CD8-positive, alpha-beta memory T cell (primary cell): ENCODE results near the gene TMTC1. TPM values are rescaled to one million over a fixed set of nuclear protein-coding genes. Genes with fewer than 3 reads are reported as not detected.
"Not testable (repeated sequence)": the region's sequence is repeated elsewhere in the genome, so short reads cannot be mapped to it uniquely, and the experiment has no call there.

Source experiments
- CTCF ChIA-PET: fragments of 350-600 bp; sonication (Branson Sonifier 250); formaldehyde crosslinking; loops from one replicate; lab custom pipeline; 2021; ENCODE audit warnings: antibody characterized with exemption; lab: Charles Lee
- POLR2A ChIA-PET: fragments of 350-600 bp; sonication (Branson Sonifier 250); formaldehyde crosslinking; loops from one replicate; lab custom pipeline; 2021; ENCODE audit warnings: antibody characterized with exemption; lab: Charles Lee
- DNase-seq, 5 donors: peaks; one replicate each; pipeline versions ENCODE4 v3.0.0 to v3.0.0-alpha.2; 2020 to 2022; ENCODE audit warnings: mixed read lengths in 1 of 5
- H3K27ac ChIP-seq: one replicate; pipeline ENCODE4 v1.7.0; 2013; ENCODE audit warnings: low read depth, mild to moderate bottlenecking, low read length, moderate library complexity
- H3K27me3 ChIP-seq: 2 replicates; pipeline ENCODE4 v1.7.0; 2013; ENCODE audit warnings: low read length, mild to moderate bottlenecking; ENCODE audit not compliant: insufficient read depth, poor library complexity, severe bottlenecking
- H3K36me3 ChIP-seq: 2 replicates; pipeline ENCODE4 v1.7.0; 2013; ENCODE audit warnings: mild to moderate bottlenecking, low read length, moderate library complexity; ENCODE audit not compliant: insufficient read depth
- H3K4me1 ChIP-seq: 2 replicates; pipeline ENCODE4 v1.7.0; 2013; ENCODE audit warnings: mild to moderate bottlenecking, low read length, moderate library complexity; ENCODE audit not compliant: insufficient read depth
- H3K4me3 ChIP-seq: 2 replicates; pipeline ENCODE4 v1.7.0; 2013; ENCODE audit warnings: mild to moderate bottlenecking, low read length
- H3K9me3 ChIP-seq: 2 replicates; pipeline ENCODE4 v1.7.0; 2013; ENCODE audit warnings: mild to moderate bottlenecking, low read length
- H3K27ac Mint-ChIP-seq, 8 donors: one replicate each; pipeline ENCODE4 v1.8.0; 2020 to 2021; ENCODE audit warnings: mixed read lengths in 8 of 8, mild to moderate bottlenecking in 6 of 8, inconsistent platforms in 3 of 8, moderate library complexity in 3 of 8
- H3K27me3 Mint-ChIP-seq, 2 donors: one replicate each; pipeline ENCODE4 v1.8.0; 2020 to 2021; ENCODE audit warnings: mixed read lengths in 2 of 2, mild to moderate bottlenecking in 1 of 2, moderate library complexity in 1 of 2
- H3K36me3 Mint-ChIP-seq, 3 donors: one replicate each; pipeline ENCODE4 v1.8.0; 2020 to 2021; ENCODE audit warnings: mixed read lengths in 3 of 3, inconsistent platforms in 1 of 3, mild to moderate bottlenecking in 1 of 3
- H3K4me1 Mint-ChIP-seq, 3 donors: one replicate each; pipeline ENCODE4 v1.8.0; 2020 to 2021; ENCODE audit warnings: mixed read lengths in 3 of 3, inconsistent platforms in 1 of 3, mild to moderate bottlenecking in 1 of 3
- H3K4me3 Mint-ChIP-seq, 7 donors: one replicate each; pipeline ENCODE4 v1.8.0; 2020 to 2021; ENCODE audit warnings: mixed read lengths in 7 of 7, mild to moderate bottlenecking in 6 of 7, moderate library complexity in 4 of 7, inconsistent platforms in 2 of 7
- H3K9me3 Mint-ChIP-seq, 5 donors: one replicate each; pipeline ENCODE4 v1.8.0; 2020 to 2022; ENCODE audit warnings: mixed read lengths in 5 of 5, mild to moderate bottlenecking in 3 of 5, moderate library complexity in 2 of 5, inconsistent platforms in 1 of 5
- polyA plus RNA-seq: library from polyadenylated mRNA; unstranded; fragments of 300-500 nt; fragmentation: Illumina TruSeq; gene quantifications from one replicate; pipeline ENCODE4 v1.2.3, GENCODE V29; 2021
- total RNA-seq, 2 experiments: library from RNA; stranded (reverse); gene quantifications; one replicate each; pipeline ENCODE4 v1.2.3, GENCODE V29; 2021

TMTC1 gene
- total and polyA plus RNA-seq, 3 experiments from 2014 or later = not detected

DNA sequence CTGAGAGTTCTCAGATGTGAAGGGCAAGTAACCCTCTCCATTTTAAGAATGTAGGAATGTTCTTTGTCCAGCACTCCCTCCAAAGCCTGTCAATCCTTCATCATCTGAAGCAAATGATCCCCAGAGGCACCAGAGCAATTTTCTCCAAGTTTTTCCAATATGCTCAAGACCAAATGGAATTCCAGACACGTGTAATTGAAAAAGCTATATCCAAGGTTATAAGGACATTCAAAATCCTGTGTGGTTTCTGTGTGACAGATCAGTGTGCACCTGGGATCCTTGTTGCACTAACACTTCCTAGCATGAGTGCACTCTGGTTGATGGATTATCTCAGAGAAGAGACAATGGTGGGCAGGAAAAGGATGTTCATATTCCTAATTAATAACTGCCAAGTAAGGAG lies 220.7 kb downstream of the TMTC1 start:
- Histone ChIP-seq H3K27me3 (peaks cover 5% of the 10 kb centered on the region), H3K36me3 (no peaks in the 10 kb centered on the region), H3K4me3 (no peak overlapping the region), H3K9me3 (no peaks in the 10 kb centered on the region), H3K4me1 (no peaks in the 10 kb centered on the region), H3K27ac (no peak overlapping the region)
- Mint-ChIP-seq H3K27ac (no peak overlapping the region), H3K4me1 (peaks cover 4 to 8% (median 5%) of the 10 kb centered on the region in 3 donors), H3K36me3 (no peaks in the 10 kb centered on the region), H3K27me3 (peaks cover 11 to 36% of the 10 kb centered on the region in 2 donors), H3K4me3 (no peak overlapping the region), H3K9me3 (peaks cover 0 to 2% (median 0%) of the 10 kb centered on the region in 5 donors)
- no peak for DNase-seq
- POLR2A ChIA-PET = no interaction called here
- CTCF ChIA-PET = interaction anchor here (1.2 kb wide), 1 partner anchor 1244 kb away, joined by 3 read pairs; no protein-coding TSS in a partner anchor

DNA sequence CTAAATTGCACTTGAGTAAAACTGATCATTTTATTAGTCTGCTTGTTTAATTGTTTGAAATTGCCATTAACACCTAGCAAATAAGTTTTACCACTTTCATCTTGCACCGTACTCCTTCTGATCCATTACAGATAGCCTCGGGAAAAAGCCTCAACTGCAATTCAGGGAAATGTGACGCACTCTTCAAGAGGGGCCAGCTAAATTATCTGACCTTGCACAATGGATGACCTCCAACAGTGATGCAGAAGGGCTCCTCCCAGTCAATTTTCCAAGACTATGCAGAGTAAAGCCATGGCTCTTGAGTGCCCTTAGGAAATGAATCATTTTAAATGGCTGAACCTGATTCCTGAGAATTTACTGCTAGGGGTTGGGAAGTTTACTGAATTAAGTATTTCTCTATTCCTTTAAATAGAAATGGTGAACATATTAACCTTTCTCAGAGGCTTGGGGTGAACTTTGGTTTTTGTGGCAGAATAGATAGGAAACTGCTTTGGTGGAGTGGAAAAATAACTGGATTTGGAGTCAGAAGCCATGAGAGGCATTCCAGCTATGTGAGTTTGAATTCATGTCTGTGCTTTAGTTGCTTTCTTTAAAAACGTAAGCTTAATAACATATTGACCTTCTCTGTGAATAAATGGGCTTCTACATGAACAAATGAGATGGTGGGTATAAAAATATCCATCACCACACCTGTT lies 221.5 kb downstream of the TMTC1 start:
- DNase-seq = no peak
- H3K9me3 Mint-ChIP-seq = peaks cover 0 to 2% (median 0%) of the 10 kb centered on the region in 5 donors
- no peaks in the 10 kb centered on the region for H3K36me3 ChIP-seq
- peaks cover 5% of the 10 kb centered on the region for H3K27me3 ChIP-seq
- H3K4me1 ChIP-seq = no peaks in the 10 kb centered on the region
- no peaks in the 10 kb centered on the region for H3K36me3 Mint-ChIP-seq
- CTCF ChIA-PET = interaction anchor here (1.2 kb wide), 1 partner anchor 1245 kb away, joined by 3 read pairs; no protein-coding TSS in a partner anchor
- POLR2A ChIA-PET = no interaction called here
- peaks cover 4 to 8% (median 5%) of the 10 kb centered on the region in 3 donors for H3K4me1 Mint-ChIP-seq
- H3K27ac ChIP-seq = no peak overlapping the region
- H3K9me3 ChIP-seq = no peaks in the 10 kb centered on the region
- peaks cover 14 to 41% of the 10 kb centered on the region in 2 donors for H3K27me3 Mint-ChIP-seq
- no peak overlapping the region for H3K27ac Mint-ChIP-seq
- H3K4me3 Mint-ChIP-seq = no peak overlapping the region
- H3K4me3 ChIP-seq = no peak overlapping the region

DNA sequence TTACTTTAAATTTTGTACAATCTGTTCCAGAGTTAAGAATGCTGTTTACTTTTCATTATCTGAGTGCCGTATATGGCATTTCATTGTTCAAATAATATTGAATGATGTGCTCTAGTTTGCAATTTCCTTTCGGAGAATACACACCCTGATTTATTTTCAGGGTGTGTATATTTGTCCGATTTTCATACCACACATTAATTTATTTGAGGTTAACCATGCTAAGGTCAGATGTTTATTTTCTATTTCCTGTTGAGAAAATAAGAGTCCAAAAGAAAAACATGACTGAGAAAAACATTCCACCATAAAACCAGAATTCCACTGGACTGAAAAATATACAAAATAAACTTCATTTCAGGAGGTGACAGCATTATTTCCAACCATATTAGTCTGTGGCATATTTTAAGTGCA lies 222.1 kb downstream of the TMTC1 start:
- Mint-ChIP-seq H3K27ac (no peak overlapping the region), H3K27me3 (peaks cover 14 to 46% of the 10 kb centered on the region in 2 donors), H3K9me3 (peaks cover 0 to under 1% (median 0%) of the 10 kb centered on the region in 5 donors), H3K4me3 (no peak overlapping the region), H3K36me3 (no peaks in the 10 kb centered on the region), H3K4me1 (peaks cover 4 to 8% (median 5%) of the 10 kb centered on the region in 3 donors)
- H3K9me3 ChIP-seq = no peaks in the 10 kb centered on the region
- no peak overlapping the region for H3K4me3 ChIP-seq
- peaks cover 5% of the 10 kb centered on the region for H3K27me3 ChIP-seq
- ChIA-PET POLR2A (no interaction called here), CTCF (interaction anchor here (1.2 kb wide), 1 partner anchor 1246 kb away, joined by 3 read pairs; no protein-coding TSS in a partner anchor)
- no peaks in the 10 kb centered on the region for H3K36me3 ChIP-seq
- DNase-seq = no peak
- no peak overlapping the region for H3K27ac ChIP-seq
- H3K4me1 ChIP-seq = no peaks in the 10 kb centered on the region

DNA sequence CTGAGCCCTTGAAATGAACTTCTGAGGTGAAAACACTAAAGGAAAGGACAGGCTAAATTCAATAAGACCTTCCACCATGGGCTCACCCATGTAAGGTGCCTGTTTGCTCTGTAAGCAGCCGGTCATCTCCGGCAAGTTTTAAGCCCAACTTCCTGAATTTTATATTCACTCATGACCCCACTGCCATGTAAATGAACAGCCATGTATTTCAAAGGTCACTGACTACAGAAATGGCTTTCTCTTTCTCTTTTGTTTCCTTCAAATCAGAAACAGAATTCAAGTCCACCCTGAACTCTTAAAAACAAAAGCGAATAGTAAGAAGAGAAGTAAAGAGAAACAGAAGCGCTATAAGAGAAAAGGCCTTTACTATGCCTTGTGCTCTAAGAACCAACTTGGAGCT lies 224.5 kb downstream of the TMTC1 start:
- peaks cover 8 to 46% of the 10 kb centered on the region in 2 donors for H3K27me3 Mint-ChIP-seq
- H3K4me1 Mint-ChIP-seq = peaks cover 4 to 7% (median 5%) of the 10 kb centered on the region in 3 donors
- H3K27ac Mint-ChIP-seq = peak overlapping the region in 1 of 8 donors; percentile 23
- CTCF ChIA-PET = no interaction called here
- peaks cover 0 to 3% (median 0%) of the 10 kb centered on the region in 5 donors for H3K9me3 Mint-ChIP-seq
- no peaks in the 10 kb centered on the region for H3K9me3 ChIP-seq
- H3K36me3 ChIP-seq = no peaks in the 10 kb centered on the region
- no peak for DNase-seq
- H3K36me3 Mint-ChIP-seq = no peaks in the 10 kb centered on the region
- no peak overlapping the region for H3K4me3 Mint-ChIP-seq
- no peak overlapping the region for H3K4me3 ChIP-seq
- H3K4me1 ChIP-seq = no peaks in the 10 kb centered on the region
- POLR2A ChIA-PET = no interaction called here
- no peak overlapping the region for H3K27ac ChIP-seq
- peaks cover 5% of the 10 kb centered on the region for H3K27me3 ChIP-seq

DNA sequence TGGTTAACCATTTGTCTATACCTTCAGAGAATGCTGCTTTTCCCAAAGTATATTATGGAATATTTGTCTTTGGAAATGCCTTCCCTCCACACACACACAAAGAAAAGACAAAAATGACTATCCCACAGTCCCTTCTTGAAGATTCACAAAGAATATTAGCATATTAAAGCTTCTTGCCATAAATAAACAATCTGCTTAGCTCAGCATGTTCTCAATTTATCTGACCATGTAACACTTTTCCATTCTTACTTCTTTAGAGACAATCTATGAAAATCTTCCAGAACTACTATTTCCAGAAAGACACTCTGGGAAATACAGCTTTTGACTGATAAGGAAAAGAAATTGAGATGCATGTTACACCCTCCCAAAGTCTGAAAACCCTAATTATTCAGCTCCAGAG lies 227.4 kb downstream of the TMTC1 start:
- Histone ChIP-seq H3K36me3 (no peaks in the 10 kb centered on the region), H3K9me3 (no peaks in the 10 kb centered on the region), H3K27ac (no peak overlapping the region), H3K4me1 (no peaks in the 10 kb centered on the region), H3K27me3 (no peaks in the 10 kb centered on the region), H3K4me3 (no peak overlapping the region)
- H3K27me3 Mint-ChIP-seq = peaks cover 5 to 23% of the 10 kb centered on the region in 2 donors
- no peak overlapping the region for H3K27ac Mint-ChIP-seq
- no peak overlapping the region for H3K4me3 Mint-ChIP-seq
- H3K36me3 Mint-ChIP-seq = no peaks in the 10 kb centered on the region
- CTCF ChIA-PET = no interaction called here
- H3K4me1 Mint-ChIP-seq = no peaks in the 10 kb centered on the region
- peaks cover 0 to 3% (median 0%) of the 10 kb centered on the region in 5 donors for H3K9me3 Mint-ChIP-seq
- POLR2A ChIA-PET = no interaction called here
- no peak for DNase-seq

DNA sequence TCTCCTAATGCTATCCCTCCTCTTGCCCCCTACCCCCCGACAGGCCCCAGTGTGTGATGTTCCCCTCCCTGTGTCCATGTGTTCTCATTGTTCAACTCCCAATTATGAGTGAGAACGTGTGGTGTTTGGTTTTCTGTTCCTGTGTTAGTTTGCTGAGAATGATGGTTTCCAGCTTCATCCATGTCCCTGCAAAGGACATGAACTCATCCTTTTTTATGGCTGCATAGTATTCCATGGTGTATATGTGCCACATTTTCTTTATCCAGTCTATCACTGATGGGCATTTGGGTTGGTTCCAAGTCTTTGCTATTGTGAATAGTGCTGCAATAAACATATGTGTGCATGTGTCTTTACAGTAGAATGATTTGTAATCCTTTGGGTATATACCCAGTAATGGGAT lies 228.3 kb downstream of the TMTC1 start:
- H3K4me3 ChIP-seq, CTCF ChIA-PET, H3K36me3 Mint-ChIP-seq, H3K27me3 ChIP-seq, H3K9me3 ChIP-seq, H3K27ac ChIP-seq, POLR2A ChIA-PET, DNase-seq, H3K4me1 ChIP-seq, H3K9me3 Mint-ChIP-seq, H3K4me1 Mint-ChIP-seq, H3K27ac Mint-ChIP-seq, H3K36me3 ChIP-seq, H3K4me3 Mint-ChIP-seq: not testable (repeated sequence)
- H3K27me3 Mint-ChIP-seq = peaks cover 5 to 21% of the 10 kb centered on the region in 2 donors

DNA sequence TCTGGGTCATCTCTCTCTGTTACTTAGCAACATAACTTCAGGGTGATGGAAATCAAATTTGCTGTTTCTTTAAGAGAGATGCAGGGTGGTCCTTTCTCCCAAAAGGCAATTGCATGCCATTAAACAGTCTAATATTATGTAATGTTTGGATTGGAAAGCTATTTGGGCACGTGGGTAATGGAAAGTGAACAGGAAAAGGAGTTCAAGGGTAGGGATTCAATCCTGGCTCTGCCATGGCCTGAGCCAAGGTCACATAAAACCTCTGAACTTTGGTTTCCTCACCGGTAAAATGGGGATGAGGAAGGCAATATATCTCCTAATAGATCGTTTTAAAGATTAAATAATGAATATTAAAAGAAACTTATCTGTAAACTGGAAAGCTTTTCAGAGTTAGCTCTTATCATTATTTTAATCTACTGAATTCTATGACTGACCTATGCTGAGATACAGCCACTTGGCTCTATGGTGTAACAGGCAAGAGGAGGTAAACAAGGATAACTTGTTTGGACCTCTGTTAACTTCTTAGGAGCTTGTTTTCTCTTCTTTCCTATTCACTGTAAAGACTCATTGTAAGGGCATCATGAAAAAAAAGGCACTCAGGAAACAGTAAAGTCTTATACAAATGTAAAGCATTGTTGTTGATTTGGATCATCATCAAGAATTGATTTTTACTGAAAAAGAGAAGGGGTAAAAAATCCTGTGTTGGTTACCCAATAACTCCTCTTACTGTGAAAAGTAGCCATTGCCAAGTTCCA lies 230.6 kb downstream of the TMTC1 start:
- Mint-ChIP-seq H3K4me1 (no peaks in the 10 kb centered on the region), H3K27ac (peak overlapping the region in 1 of 8 donors; percentile 88), H3K9me3 (peaks cover 0 to 3% (median 0%) of the 10 kb centered on the region in 5 donors), H3K4me3 (no peak overlapping the region), H3K27me3 (peaks cover 5 to 15% of the 10 kb centered on the region in 2 donors), H3K36me3 (no peaks in the 10 kb centered on the region)
- H3K27me3 ChIP-seq = no peaks in the 10 kb centered on the region
- H3K27ac ChIP-seq = no peak overlapping the region
- H3K4me3 ChIP-seq = no peak overlapping the region
- DNase-seq = no peak
- no peaks in the 10 kb centered on the region for H3K4me1 ChIP-seq
- H3K36me3 ChIP-seq = no peaks in the 10 kb centered on the region
- CTCF ChIA-PET = interaction anchor here (0.5 to 2.1 kb wide), 4 partner anchors 10 to 1290 kb away, joined by 3 to 12 read pairs (median 3); no protein-coding TSS in a partner anchor
- POLR2A ChIA-PET = no interaction called here
- H3K9me3 ChIP-seq = no peaks in the 10 kb centered on the region
